WTC11 (cell line): ENCODE results near the gene ARL8A. TPM values are rescaled to one million over a fixed set of nuclear protein-coding genes. Genes with fewer than 3 reads are reported as not detected.
A peak's percentile ranks its signal among the peaks of the same experiment; 100 is the strongest.
"Not testable (repeated sequence)": the region's sequence is repeated elsewhere in the genome, so short reads cannot be mapped to it uniquely, and the experiment has no call there.

Experiments
- ATAC-seq: fragments of 200-7000 bp; cut with Tn5 transposase; 2 replicates; pipeline ENCODE4 v1.10.0; 2021; ENCODE audit warnings: mild to moderate bottlenecking, moderate library complexity
- CTCF ChIA-PET: fragments of 300-600 bp; sonication (Branson Sonifier 250); formaldehyde crosslinking; loops from one replicate; lab custom pipeline; 2021; ENCODE audit warnings: antibody characterized with exemption; lab: Charles Lee
- POLR2A ChIA-PET: fragments of 350-600 bp; sonication (Branson Sonifier 250); formaldehyde crosslinking; loops from one replicate; lab custom pipeline; 2021; ENCODE audit warnings: antibody characterized with exemption; lab: Charles Lee
- DNase-seq: peaks from one replicate; pipeline ENCODE4 v3.0.0; 2021; ENCODE audit warnings: low spot score
- H3K27ac Mint-ChIP-seq: 2 replicates; pipeline ENCODE4 v1.8.0; 2021; ENCODE audit warnings: mixed read lengths
- H3K27me3 Mint-ChIP-seq: 2 replicates; pipeline ENCODE4 v1.8.0; 2021; ENCODE audit warnings: low read depth, mild to moderate bottlenecking, moderate library complexity, mixed read lengths
- H3K36me3 Mint-ChIP-seq: 2 replicates; pipeline ENCODE4 v1.8.0; 2021; ENCODE audit warnings: mixed read lengths
- H3K4me1 Mint-ChIP-seq: 2 replicates; pipeline ENCODE4 v1.8.0; 2022; ENCODE audit warnings: mixed read lengths
- H3K4me3 Mint-ChIP-seq: 2 replicates; pipeline ENCODE4 v1.8.0; 2021; ENCODE audit warnings: mild to moderate bottlenecking, moderate library complexity, mixed read lengths
- H3K9me3 Mint-ChIP-seq: 2 replicates; pipeline ENCODE4 v1.8.0; 2021; ENCODE audit warnings: mixed read lengths
- AR ChIP-seq: fragments of 250-450 bp; sonication (Bioruptor Pico); IDR thresholded peaks from 2 replicates; pipeline ENCODE4 v1.9.0; 2021; ENCODE audit warnings: mild to moderate bottlenecking
- ATF2 ChIP-seq: sonication (generic); formaldehyde crosslinking; IDR thresholded peaks from 2 replicates; pipeline ENCODE4 v1.8.1; 2022; ENCODE audit warnings: low read depth, missing genetic modification reagents, borderline replicate concordance
- CBFB ChIP-seq: sonication (generic); formaldehyde crosslinking; IDR thresholded peaks from 2 replicates; pipeline ENCODE4 v1.8.1; 2022; ENCODE audit warnings: mild to moderate bottlenecking, low read depth, missing genetic modification reagents
- FOXJ3 ChIP-seq: sonication (generic); formaldehyde crosslinking; IDR thresholded peaks from 2 replicates; pipeline ENCODE4 v1.9.0; 2021; ENCODE audit warnings: missing genetic modification reagents, mild to moderate bottlenecking, borderline replicate concordance
- FOXP1 ChIP-seq: sonication (generic); formaldehyde crosslinking; IDR thresholded peaks from 2 replicates; pipeline ENCODE4 v1.8.0; 2022; ENCODE audit warnings: missing genetic modification reagents, mild to moderate bottlenecking, moderate library complexity, borderline replicate concordance
- FOXP4 ChIP-seq: sonication (generic); formaldehyde crosslinking; IDR thresholded peaks from 2 replicates; pipeline ENCODE4 v1.8.0; 2022; ENCODE audit warnings: mild to moderate bottlenecking, missing genetic modification reagents
- GABPB1 ChIP-seq: sonication (generic); formaldehyde crosslinking; IDR thresholded peaks from 2 replicates; pipeline ENCODE4 v1.8.1; 2023; ENCODE audit warnings: mild to moderate bottlenecking, missing genetic modification reagents
- GTF2I ChIP-seq: fragments of 250-450 bp; sonication (Bioruptor Pico); conservative IDR thresholded peaks from 2 replicates; pipeline ENCODE4 v1.4.0; 2021; ENCODE audit warnings: mild to moderate bottlenecking
- KAT7 ChIP-seq: sonication (generic); formaldehyde crosslinking; IDR thresholded peaks from 2 replicates; pipeline ENCODE4 v1.8.1; 2023; ENCODE audit warnings: missing genetic modification reagents, mild to moderate bottlenecking, borderline replicate concordance
- MLX ChIP-seq: sonication (generic); formaldehyde crosslinking; IDR thresholded peaks from 2 replicates; pipeline ENCODE4 v1.8.1; 2023; ENCODE audit warnings: mild to moderate bottlenecking, missing genetic modification reagents, moderate library complexity
- MXD4 ChIP-seq: fragments of 250-450 bp; sonication (Bioruptor Pico); IDR thresholded peaks from 2 replicates; pipeline ENCODE4 v1.8.0; 2021; ENCODE audit warnings: mild to moderate bottlenecking, moderate library complexity, borderline replicate concordance
- OVOL2 ChIP-seq: fragments of 250-450 bp; sonication (Bioruptor Pico); IDR thresholded peaks from 2 replicates; pipeline ENCODE4 v1.9.0; 2021; ENCODE audit warnings: mild to moderate bottlenecking, borderline replicate concordance
- TCF7 ChIP-seq: sonication (generic); formaldehyde crosslinking; IDR thresholded peaks from 2 replicates; pipeline ENCODE4 v1.8.0; 2022; ENCODE audit warnings: mild to moderate bottlenecking, low read depth, missing genetic modification reagents, moderate library complexity
- TP53 ChIP-seq: sonication (generic); formaldehyde crosslinking; IDR thresholded peaks from 2 replicates; pipeline ENCODE4 v1.8.1; 2023; ENCODE audit warnings: mild to moderate bottlenecking, missing genetic modification reagents
- ZNF425 ChIP-seq: fragments of 250-450 bp; sonication (Bioruptor Pico); conservative IDR thresholded peaks from 2 replicates; pipeline ENCODE4 v1.9.0; 2021; ENCODE audit warnings: mild to moderate bottlenecking
- total RNA-seq: library from RNA; stranded (reverse); gene quantifications from 3 replicates; pipeline ENCODE4 v1.2.3, GENCODE V29; 2021
- TF ChIP-seq, protein P1 (sequence below): sonication (generic); formaldehyde crosslinking; IDR thresholded peaks from 2 replicates; pipeline ENCODE4 v1.8.0; 2022; ENCODE audit warnings: mild to moderate bottlenecking, missing genetic modification reagents

ARL8A gene
- total RNA-seq, 1 experiment from 2014 or later = 47.2 TPM

DNA sequence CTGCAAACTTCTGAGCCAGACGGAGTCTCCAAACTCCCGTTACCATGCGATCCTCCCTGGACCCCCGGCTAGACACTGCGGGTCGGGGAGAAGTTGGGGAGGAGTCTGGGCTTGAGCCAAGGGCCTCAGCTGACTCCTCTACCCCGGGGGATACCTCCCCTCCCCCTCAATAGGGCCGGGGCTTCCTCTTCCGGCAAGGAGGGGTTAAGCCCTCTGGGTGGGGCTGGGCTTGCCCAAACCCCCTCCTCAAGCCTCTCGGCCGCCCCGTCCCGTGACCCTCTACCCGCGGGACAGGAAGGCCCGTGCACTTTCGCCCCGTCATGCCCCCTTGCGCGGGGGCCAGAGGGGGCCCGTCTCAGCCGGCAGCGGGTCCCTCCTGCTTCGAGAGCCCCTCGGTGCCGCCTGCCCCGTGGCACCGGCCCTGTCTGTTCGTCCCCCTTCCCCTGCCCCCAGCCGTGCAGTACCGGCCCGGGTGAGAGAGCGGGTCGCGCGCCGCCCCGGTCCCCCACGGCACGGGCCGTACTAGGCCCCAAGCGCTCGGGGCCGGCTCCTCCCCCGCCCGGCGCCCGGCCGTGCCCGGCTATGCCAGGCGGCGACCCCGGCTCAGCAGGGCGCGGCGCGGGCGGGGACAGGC, 652 bp downstream of the ARL8A start (continued):
- TF ChIP-seq, protein P1, sequence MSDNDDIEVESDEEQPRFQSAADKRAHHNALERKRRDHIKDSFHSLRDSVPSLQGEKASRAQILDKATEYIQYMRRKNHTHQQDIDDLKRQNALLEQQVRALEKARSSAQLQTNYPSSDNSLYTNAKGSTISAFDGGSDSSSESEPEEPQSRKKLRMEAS (CRISPR knock-in tag) = 0 out of 2 replicates have a peak, but pooled peaks have one; percentile 29
- no peak for TF ChIP-seq MXD4 (CRISPR knock-in tag)
- 0 out of 2 replicates have a peak, but pooled peaks have one; percentile 23 for TF ChIP-seq TCF7 (CRISPR knock-in tag)
- TF ChIP-seq TP53 = 0 out of 2 replicates have a peak, but pooled peaks have one; percentile 40
- TF ChIP-seq, all 79 proteins: peak for 20

DNA sequence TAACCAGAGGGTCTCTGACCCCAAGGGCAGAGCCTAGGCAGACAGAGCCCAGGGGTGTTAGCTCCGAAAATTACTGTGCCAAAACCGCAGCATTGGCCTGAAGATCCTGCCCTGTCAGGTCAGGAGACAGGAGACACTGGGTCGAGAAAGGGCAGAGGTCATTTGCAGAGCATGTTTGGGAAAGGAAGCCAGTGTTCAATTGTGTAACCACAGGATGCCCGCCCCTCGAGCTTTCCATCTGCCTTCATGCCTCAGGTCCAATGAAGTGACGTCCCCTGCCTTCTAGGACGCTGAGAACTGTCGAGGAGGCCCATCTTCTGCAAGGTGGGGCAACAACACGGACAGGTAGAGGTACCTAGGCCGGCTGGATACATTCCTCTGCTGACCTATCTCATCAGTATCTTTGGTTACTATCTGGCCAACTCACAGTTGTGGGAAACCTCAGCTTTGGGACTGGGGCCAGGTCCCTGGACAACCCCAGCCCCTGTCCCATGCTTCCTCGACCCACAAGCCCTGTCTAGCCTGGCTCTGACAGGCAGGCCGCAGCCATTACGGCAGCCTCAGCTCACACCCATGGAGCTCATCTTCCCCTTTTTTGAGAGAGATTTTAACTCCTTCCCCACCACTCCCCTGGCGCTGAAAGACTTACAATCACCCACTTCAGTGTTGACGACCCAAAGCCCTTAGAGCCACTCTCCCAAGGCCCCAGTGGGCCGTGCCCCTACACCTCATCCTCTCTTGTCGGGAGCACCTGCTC, 1.3 kb downstream of the ARL8A start:
- H3K27me3 Mint-ChIP-seq = peaks cover 7% of the 10 kb centered on the region
- H3K27ac Mint-ChIP-seq = peak overlapping the region; percentile 71
- no peaks in the 10 kb centered on the region for H3K9me3 Mint-ChIP-seq
- peak; percentile 8 for ATAC-seq
- TF ChIP-seq AR (no peak), GABPB1 (0 out of 2 replicates have a peak, but pooled peaks have one; percentile 23)
- CTCF ChIA-PET = interaction anchor here (1.0 to 2.4 kb wide), 6 partner anchors 8 to 144 kb away, joined by 3 to 26 read pairs (median 6); partner anchors contain the start of genes ELF3 and LGR6
- peak overlapping the region; percentile 83 for H3K4me3 Mint-ChIP-seq
- POLR2A ChIA-PET = interaction anchor here (1.2 kb wide), 1 partner anchor 133 kb away, joined by 3 read pairs; the partner anchor contains the start of gene ELF3
- no peak for DNase-seq
- no peaks in the 10 kb centered on the region for H3K36me3 Mint-ChIP-seq
- peaks cover 25% of the 10 kb centered on the region for H3K4me1 Mint-ChIP-seq

DNA sequence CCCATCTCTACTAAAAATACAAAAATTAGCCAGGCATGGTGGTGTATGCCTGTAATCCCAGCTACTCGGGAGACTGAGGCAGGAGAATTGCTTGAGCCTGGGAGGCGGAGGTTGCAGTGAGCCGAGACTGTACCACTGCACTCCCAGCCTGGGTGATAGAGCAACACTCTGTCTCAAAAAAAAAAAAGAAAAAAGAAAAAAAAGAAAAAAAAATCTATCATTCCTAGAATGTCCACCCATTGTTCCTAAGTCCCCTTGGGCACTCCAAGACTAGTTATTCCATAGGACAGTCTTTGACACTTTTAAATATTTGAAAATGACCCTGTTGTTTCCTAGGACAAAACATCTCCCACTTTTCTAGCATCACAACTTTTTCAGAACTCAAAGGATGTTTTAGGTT, 3.1 kb downstream of the ARL8A start:
- H3K27ac Mint-ChIP-seq, CTCF ChIA-PET, ATAC-seq, DNase-seq, H3K27me3 Mint-ChIP-seq, H3K9me3 Mint-ChIP-seq, H3K36me3 Mint-ChIP-seq, H3K4me3 Mint-ChIP-seq: not testable (repeated sequence)
- POLR2A ChIA-PET = interaction anchor here (0.6 kb wide), 1 partner anchor 31 kb away, joined by 4 read pairs; no protein-coding TSS in a partner anchor
- peaks cover 27% of the 10 kb centered on the region for H3K4me1 Mint-ChIP-seq

DNA sequence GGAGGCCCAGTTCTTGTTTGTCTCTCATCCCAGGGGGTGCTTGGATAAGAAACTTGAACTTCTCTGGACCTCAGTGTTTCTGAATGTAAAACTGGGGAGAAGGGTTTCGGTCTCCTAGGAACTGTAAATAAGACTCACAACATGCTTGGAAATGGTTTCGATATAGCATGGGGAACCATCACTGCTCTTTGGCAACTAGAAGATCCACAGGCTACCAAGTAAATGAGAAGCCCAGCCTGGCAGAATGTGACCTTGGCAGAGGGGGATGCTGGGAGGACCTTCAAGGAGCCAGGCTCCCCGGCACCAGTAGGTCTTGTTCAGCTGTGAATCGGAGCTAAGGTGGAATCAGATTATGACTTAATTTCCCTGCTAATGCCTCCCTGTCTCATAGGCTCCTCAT, 3.7 kb downstream of the ARL8A start:
- CTCF ChIA-PET = interaction anchor here (0.6 to 1.4 kb wide), 3 partner anchors 14 to 141 kb away, joined by 3 read pairs; partner anchors contain the start of gene GPR37L1
- POLR2A ChIA-PET = no interaction called here
- DNase-seq (no peak), ATAC-seq (no peak)
- no peaks in the 10 kb centered on the region for H3K36me3 Mint-ChIP-seq
- H3K9me3 Mint-ChIP-seq = no peaks in the 10 kb centered on the region
- H3K27me3 Mint-ChIP-seq = peaks cover 7% of the 10 kb centered on the region
- no peak overlapping the region for H3K27ac Mint-ChIP-seq
- H3K4me1 Mint-ChIP-seq = peaks cover 27% of the 10 kb centered on the region
- H3K4me3 Mint-ChIP-seq = no peak overlapping the region
- TF ChIP-seq MLX (CRISPR knock-in tag) (no peak), KAT7 (CRISPR knock-in tag) (no peak), CBFB (CRISPR knock-in tag) (no peak), FOXP4 (no peak), OVOL2 (CRISPR knock-in tag) (no peak), GTF2I (CRISPR knock-in tag) (no peak), ZNF425 (CRISPR knock-in tag) (no peak), FOXJ3 (no peak), FOXP1 (CRISPR knock-in tag) (no peak), GABPB1 (no peak), ATF2 (CRISPR knock-in tag) (no peak)
- TF ChIP-seq, protein P1 (CRISPR knock-in tag) = no peak
